Parathyroid adenoma (tissue), 2 donors: ENCODE results near the gene PPARA.

Experiments used
- H2AFZ ChIP-seq: fragments of 300-600 bp; sonication (generic); one replicate; pipeline ENCODE4 v1.7.0; 2017; ENCODE audit warnings: antibody characterized with exemption, mild to moderate bottlenecking
- H3K27ac ChIP-seq: fragments of 300-600 bp; sonication (generic); one replicate; pipeline ENCODE4 v1.7.0; 2017
- H3K27me3 ChIP-seq: fragments of 300-600 bp; sonication (generic); one replicate; pipeline ENCODE4 v1.7.0; 2017; ENCODE audit warnings: low read length; ENCODE audit not compliant: control insufficient read depth, insufficient read depth
- H3K36me3 ChIP-seq: fragments of 300-600 bp; sonication (generic); one replicate; pipeline ENCODE4 v1.7.0; 2017; ENCODE audit warnings: low read length; ENCODE audit not compliant: control insufficient read depth, insufficient read depth
- H3K4me1 ChIP-seq: fragments of 300-600 bp; sonication (generic); one replicate; pipeline ENCODE4 v1.7.0; 2017; ENCODE audit warnings: control low read depth
- H3K4me2 ChIP-seq: fragments of 300-600 bp; sonication (generic); one replicate; pipeline ENCODE4 v1.7.0; 2017; ENCODE audit warnings: low read length
- H3K4me3 ChIP-seq: fragments of 300-600 bp; sonication (generic); one replicate; pipeline ENCODE4 v1.7.0; 2017; ENCODE audit warnings: low read depth, low read length
- H3K79me2 ChIP-seq: fragments of 300-600 bp; sonication (generic); one replicate; pipeline ENCODE4 v1.7.0; 2017; ENCODE audit warnings: control low read depth
- H3K9ac ChIP-seq: fragments of 300-600 bp; sonication (generic); one replicate; pipeline ENCODE4 v1.7.0; 2017; ENCODE audit warnings: mild to moderate bottlenecking
- H3K9me3 ChIP-seq: fragments of 300-600 bp; sonication (generic); one replicate; pipeline ENCODE4 v1.7.0; 2017; ENCODE audit warnings: low read length; ENCODE audit not compliant: control insufficient read depth
- TF ChIP-seq, protein P1 (sequence below): fragments of 300-600 bp; sonication (generic); IDR thresholded peaks from one replicate; pipeline ENCODE4 v1.7.0; 2017; ENCODE audit warnings: antibody characterized with exemption, mild to moderate bottlenecking
- donor health status: primary hyperparathyroidism.

The PPARA gene

GRCh38 chr22:46116491-46116958 is 33.8 kb upstream of the PPARA start:
- H3K4me1 ChIP-seq = no peaks in the 10 kb centered on the region
- no peak overlapping the region for H3K9ac ChIP-seq
- no peak overlapping the region for H3K4me3 ChIP-seq

DNA sequence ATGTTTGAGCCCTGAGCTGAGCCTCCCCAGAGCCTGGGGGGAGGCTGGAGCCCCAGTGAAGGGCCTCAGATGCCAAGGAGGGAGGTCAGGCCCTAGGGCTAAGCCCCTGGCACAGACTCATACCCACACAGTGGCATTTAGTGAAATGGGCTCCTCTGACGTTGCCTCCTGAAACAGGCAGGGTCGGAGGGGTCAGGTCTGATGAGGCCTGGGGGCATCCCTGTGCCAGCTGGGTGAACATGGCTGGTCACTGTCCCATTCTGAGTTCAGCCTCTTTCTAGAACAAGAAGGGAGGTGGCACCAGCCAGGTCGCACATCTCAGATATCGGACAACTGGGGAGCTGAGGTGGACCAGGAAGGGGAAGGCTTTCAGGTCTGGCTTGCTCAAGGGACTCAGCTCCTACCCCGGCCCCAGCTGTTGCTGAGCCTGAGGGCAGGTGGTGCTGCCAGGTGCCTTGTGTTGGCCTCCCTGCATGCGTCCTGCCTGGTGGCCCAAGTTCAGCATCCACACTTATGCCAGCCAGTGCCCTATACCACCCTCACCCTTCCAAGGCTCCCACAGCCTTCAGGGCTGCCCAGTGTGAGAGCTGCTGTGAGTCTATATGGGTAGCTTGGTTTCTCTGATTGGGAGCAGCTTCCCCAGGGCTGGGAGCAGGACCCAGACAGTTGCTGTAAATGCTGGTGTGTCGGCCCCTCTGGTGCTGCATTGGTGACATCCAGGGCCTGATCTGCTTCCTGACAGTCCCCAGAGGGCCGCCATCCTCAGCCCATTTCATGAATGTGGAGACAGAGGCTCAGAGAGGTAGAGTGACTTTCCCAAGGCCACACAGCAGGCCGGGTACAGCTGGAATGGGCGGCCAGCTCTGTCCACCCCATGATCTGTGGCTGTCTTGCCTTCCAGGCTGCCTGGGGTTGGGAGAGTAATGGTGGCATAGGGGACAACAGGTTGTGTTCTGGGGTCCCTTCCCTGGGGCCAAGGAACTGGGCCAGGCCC is 32.8 kb upstream of the PPARA start:
- no peak overlapping the region for H3K4me3 ChIP-seq
- no peak overlapping the region for H3K27ac ChIP-seq
- H3K4me1 ChIP-seq = no peaks in the 10 kb centered on the region
- H2AFZ ChIP-seq = no peak overlapping the region
- H3K9me3 ChIP-seq = no peaks in the 10 kb centered on the region
- H3K27me3 ChIP-seq = no peaks in the 10 kb centered on the region
- H3K79me2 ChIP-seq = no peaks in the 10 kb centered on the region
- TF ChIP-seq, protein P1, sequence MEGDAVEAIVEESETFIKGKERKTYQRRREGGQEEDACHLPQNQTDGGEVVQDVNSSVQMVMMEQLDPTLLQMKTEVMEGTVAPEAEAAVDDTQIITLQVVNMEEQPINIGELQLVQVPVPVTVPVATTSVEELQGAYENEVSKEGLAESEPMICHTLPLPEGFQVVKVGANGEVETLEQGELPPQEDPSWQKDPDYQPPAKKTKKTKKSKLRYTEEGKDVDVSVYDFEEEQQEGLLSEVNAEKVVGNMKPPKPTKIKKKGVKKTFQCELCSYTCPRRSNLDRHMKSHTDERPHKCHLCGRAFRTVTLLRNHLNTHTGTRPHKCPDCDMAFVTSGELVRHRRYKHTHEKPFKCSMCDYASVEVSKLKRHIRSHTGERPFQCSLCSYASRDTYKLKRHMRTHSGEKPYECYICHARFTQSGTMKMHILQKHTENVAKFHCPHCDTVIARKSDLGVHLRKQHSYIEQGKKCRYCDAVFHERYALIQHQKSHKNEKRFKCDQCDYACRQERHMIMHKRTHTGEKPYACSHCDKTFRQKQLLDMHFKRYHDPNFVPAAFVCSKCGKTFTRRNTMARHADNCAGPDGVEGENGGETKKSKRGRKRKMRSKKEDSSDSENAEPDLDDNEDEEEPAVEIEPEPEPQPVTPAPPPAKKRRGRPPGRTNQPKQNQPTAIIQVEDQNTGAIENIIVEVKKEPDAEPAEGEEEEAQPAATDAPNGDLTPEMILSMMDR = no peak
- H3K36me3 ChIP-seq = no peaks in the 10 kb centered on the region
- H3K4me2 ChIP-seq = no peak overlapping the region
- no peak overlapping the region for H3K9ac ChIP-seq

More at GRCh38 chr22:46116491-46116958, 33.8 kb upstream of the PPARA start:
- no peaks in the 10 kb centered on the region for H3K36me3 ChIP-seq
- H3K9me3 ChIP-seq = no peaks in the 10 kb centered on the region
- no peak overlapping the region for H2AFZ ChIP-seq
- TF ChIP-seq, protein P1 = peak; percentile 88
- no peak overlapping the region for H3K27ac ChIP-seq
- H3K4me2 ChIP-seq = no peak overlapping the region
- H3K79me2 ChIP-seq = no peaks in the 10 kb centered on the region
- no peaks in the 10 kb centered on the region for H3K27me3 ChIP-seq

GRCh38 chr22:46119093-46119728 is 31.1 kb upstream of the PPARA start:
- TF ChIP-seq, protein P1 = no peak
- Histone ChIP-seq H3K9me3 (no peaks in the 10 kb centered on the region), H3K79me2 (no peaks in the 10 kb centered on the region), H3K4me1 (no peaks in the 10 kb centered on the region), H3K27ac (no peak overlapping the region), H3K27me3 (no peaks in the 10 kb centered on the region), H2AFZ (no peak overlapping the region), H3K9ac (no peak overlapping the region), H3K4me2 (no peak overlapping the region), H3K36me3 (no peaks in the 10 kb centered on the region), H3K4me3 (no peak overlapping the region)

- no peak overlapping the region for H3K27ac ChIP-seq
- no peaks in the 10 kb centered on the region for H3K36me3 ChIP-seq
- no peak overlapping the region for H3K4me2 ChIP-seq
Measured at GRCh38 chr22:46119729-46120419, 30.5 kb upstream of the PPARA start.

More at GRCh38 chr22:46119729-46120419, 30.5 kb upstream of the PPARA start:
- H3K27me3 ChIP-seq = no peaks in the 10 kb centered on the region
- no peaks in the 10 kb centered on the region for H3K79me2 ChIP-seq
- no peak overlapping the region for H3K4me3 ChIP-seq
- TF ChIP-seq, protein P1 = no peak
- H3K9ac ChIP-seq = no peak overlapping the region
- no peaks in the 10 kb centered on the region for H3K4me1 ChIP-seq
- no peaks in the 10 kb centered on the region for H3K9me3 ChIP-seq
- H2AFZ ChIP-seq = no peak overlapping the region
